Mesendoderm (in vitro differentiated cells): Measurements from ENCODE around the gene SSC5D.
"Not testable (repeated sequence)": the region's sequence is repeated elsewhere in the genome, so short reads cannot be mapped to it uniquely, and the experiment has no call there.

Source experiments
- DNase-seq: peaks from one replicate; pipeline ENCODE4 v3.0.0; 2013
- H2AK5ac ChIP-seq: 2 replicates; pipeline ENCODE4 v1.6.1; 2013; ENCODE audit warnings: low read length, inconsistent platforms
- H2BK120ac ChIP-seq: 2 replicates; pipeline ENCODE4 v1.6.1; 2013; ENCODE audit warnings: low read depth, mild to moderate bottlenecking, low read length, moderate library complexity, mixed read lengths
- H2BK15ac ChIP-seq: replicated peaks from 2 replicates; pipeline ENCODE4 v1.6.1; 2013; ENCODE audit warnings: low read depth, mild to moderate bottlenecking, moderate library complexity
- H2BK5ac ChIP-seq: 2 replicates; pipeline ENCODE4 v1.6.1; 2013; ENCODE audit warnings: low read length, inconsistent platforms
- H3K18ac ChIP-seq: 2 replicates; pipeline ENCODE4 v1.6.1; 2013; ENCODE audit warnings: mild to moderate bottlenecking, low read length, mixed read lengths
- H3K23ac ChIP-seq: one replicate; pipeline ENCODE4 v1.6.1; 2013; ENCODE audit warnings: low read length
- H3K27ac ChIP-seq: 2 replicates; pipeline ENCODE4 v1.5.1; 2013; ENCODE audit warnings: low read depth, mild to moderate bottlenecking, inconsistent platforms, low read length, moderate library complexity
- H3K27me3 ChIP-seq: 2 replicates; pipeline ENCODE4 v1.6.1; 2013; ENCODE audit warnings: low read length, control low read depth, mild to moderate bottlenecking, inconsistent platforms; ENCODE audit not compliant: insufficient read depth, poor library complexity
- H3K36me3 ChIP-seq: 2 replicates; pipeline ENCODE4 v1.6.1; 2013; ENCODE audit warnings: low read length, inconsistent platforms; ENCODE audit not compliant: control insufficient read depth, insufficient read depth
- H3K4ac ChIP-seq: one replicate; pipeline ENCODE4 v1.6.1; 2013; ENCODE audit warnings: low read depth, mild to moderate bottlenecking, low read length, moderate library complexity
- H3K4me1 ChIP-seq: 2 replicates; pipeline ENCODE4 v1.6.1; 2013; ENCODE audit warnings: low read depth, low read length, inconsistent platforms; ENCODE audit not compliant: control insufficient read depth
- H3K4me2 ChIP-seq: 2 replicates; pipeline ENCODE4 v1.6.1; 2013; ENCODE audit warnings: low read length
- H3K4me3 ChIP-seq: 2 replicates; pipeline ENCODE4 v1.5.1; 2013; ENCODE audit warnings: mild to moderate bottlenecking, low read length
- H3K56ac ChIP-seq: one replicate; pipeline ENCODE4 v1.6.1; 2013; ENCODE audit warnings: low read length
- H3K79me1 ChIP-seq: 2 replicates; pipeline ENCODE4 v1.6.1; 2013; ENCODE audit warnings: low read length, inconsistent platforms
- H3K79me2 ChIP-seq: 2 replicates; pipeline ENCODE4 v1.6.1; 2013; ENCODE audit warnings: mild to moderate bottlenecking, low read length; ENCODE audit not compliant: control insufficient read depth, insufficient read depth
- H3K9ac ChIP-seq: 2 replicates; pipeline ENCODE4 v1.6.1; 2013; ENCODE audit warnings: low read length, inconsistent platforms
- H4K5ac ChIP-seq: one replicate; pipeline ENCODE4 v1.6.1; 2013; ENCODE audit warnings: low read length
- H4K8ac ChIP-seq: one replicate; pipeline ENCODE4 v1.6.1; 2013; ENCODE audit warnings: low read depth, mild to moderate bottlenecking, control low read depth, low read length, moderate library complexity
- WGBS: extraction: QIAGEN DNeasy Blood & Tissue Kit; methylation state at CpG from one replicate; pipeline ENCODE4 v1.1.7; 2013; ENCODE audit warnings: low lambda C conversion rate, missing lambda C conversion rate; ENCODE audit not compliant: insufficient coverage; ENCODE audit errors: extremely low coverage; 5-methylcytosine and 5-hydroxymethylcytosine counted together

SSC5D gene

DNA sequence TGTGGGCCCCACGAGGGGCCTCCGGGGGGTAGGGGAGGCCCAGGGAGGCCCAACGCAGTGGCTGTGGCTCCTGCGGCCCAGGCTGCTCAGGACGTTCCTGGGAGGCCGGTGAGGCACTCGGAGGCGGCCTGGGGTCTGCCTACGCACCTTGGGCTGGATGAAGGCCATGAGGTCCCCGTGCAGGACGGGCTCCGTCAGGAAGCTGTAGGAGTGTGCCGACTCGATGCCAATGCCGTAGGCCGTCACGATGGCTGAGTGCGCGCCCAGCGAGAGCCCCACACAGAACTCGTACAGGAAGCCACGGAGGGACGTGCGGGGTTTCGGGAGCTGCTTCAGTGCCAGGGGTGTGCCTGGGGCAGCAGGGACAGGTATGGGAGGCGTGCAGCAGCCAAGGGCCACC lies 42.8 kb downstream of the SSC5D start:
- Histone ChIP-seq H3K9ac (no peak overlapping the region), H2AK5ac (no peak overlapping the region), H3K18ac (no peak overlapping the region), H2BK5ac (no peak overlapping the region), H3K79me1 (no peaks in the 10 kb centered on the region), H3K4me2 (no peak overlapping the region), H2BK120ac (no peak overlapping the region), H3K4me3 (no peak overlapping the region), H3K23ac (no peak overlapping the region), H3K56ac (no peak overlapping the region), H3K4ac (no peak overlapping the region), H4K5ac (no peak overlapping the region), H4K8ac (no peak overlapping the region), H3K36me3 (no peaks in the 10 kb centered on the region), H3K79me2 (no peaks in the 10 kb centered on the region), H3K4me1 (peaks cover 5% of the 10 kb centered on the region), H3K27ac (no peak overlapping the region), H2BK15ac (no peak overlapping the region), H3K27me3 (no peaks in the 10 kb centered on the region)
- no CpG with 5 or more reads among the region's 26 CpGs for WGBS
- DNase-seq: no peak

DNA sequence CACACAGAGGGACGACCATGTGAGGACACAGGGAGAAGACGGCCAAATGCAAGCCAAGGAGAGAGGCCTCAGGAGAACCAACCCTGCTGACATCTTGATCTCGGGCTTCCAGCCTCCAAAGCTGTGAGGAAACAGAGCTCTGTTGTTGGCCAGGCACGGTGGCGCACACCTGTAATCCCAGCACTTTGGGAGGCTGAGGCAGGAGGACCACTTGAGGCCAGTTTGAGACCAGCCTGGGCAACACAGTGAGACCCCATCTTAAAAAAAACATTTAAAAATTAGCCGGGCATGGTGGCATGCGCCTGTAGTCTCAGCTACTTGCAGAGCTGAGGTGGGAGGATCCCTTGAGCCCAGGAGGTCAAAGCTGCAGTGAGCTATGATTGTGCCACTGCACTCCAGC lies 46.0 kb downstream of the SSC5D start:
- not testable (repeated sequence) for H3K56ac ChIP-seq, H3K9ac ChIP-seq, H3K27me3 ChIP-seq, H3K4ac ChIP-seq, H3K4me3 ChIP-seq, H3K36me3 ChIP-seq, H3K4me1 ChIP-seq, H4K5ac ChIP-seq, H2BK15ac ChIP-seq, H3K79me1 ChIP-seq, H2BK120ac ChIP-seq, H2AK5ac ChIP-seq, H3K18ac ChIP-seq, H4K8ac ChIP-seq, H3K79me2 ChIP-seq, DNase-seq, H3K27ac ChIP-seq, H3K4me2 ChIP-seq, H2BK5ac ChIP-seq, H3K23ac ChIP-seq
- no CpG with 5 or more reads among the region's 7 CpGs for WGBS

DNA sequence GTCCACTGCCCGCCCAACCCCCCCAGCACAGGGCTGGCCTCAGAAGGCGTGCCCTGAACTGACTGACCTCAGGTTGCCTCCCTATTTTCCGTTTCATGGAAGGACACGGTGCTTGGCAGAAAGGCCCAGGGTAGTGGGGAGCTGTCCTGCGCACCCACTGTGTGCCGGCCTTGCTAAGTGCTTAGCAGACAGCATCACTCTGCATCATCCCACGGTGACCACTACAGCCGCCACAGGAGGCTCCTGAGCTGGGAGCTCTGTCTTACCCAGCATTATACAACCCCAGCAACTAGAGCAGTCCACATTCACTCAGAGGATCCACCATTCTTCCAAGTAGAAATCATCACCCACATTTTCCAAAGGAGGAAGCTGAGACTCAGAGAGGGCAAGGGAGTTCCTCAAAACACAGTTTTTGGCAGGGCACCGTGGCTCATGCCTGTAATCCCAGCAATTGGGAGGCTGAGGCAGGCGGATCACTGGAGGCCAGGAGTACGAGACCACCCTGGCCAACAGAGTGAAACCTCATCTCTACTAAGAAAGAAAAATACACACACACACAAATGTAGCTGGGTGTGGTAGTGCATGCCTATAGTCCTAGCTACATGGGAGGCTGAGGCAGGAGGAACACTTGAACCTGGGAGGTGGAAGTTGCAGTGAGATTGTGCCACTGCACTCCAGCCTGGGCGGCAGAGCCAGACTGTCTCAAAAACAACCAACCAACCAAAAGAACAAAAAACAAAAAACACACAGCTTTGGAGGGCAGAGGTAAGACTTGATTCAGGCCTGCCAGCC lies 47.1 kb downstream of the SSC5D start:
- Histone ChIP-seq H4K5ac (no peak overlapping the region), H2BK15ac (no peak overlapping the region), H3K27ac (no peak overlapping the region), H3K9ac (no peak overlapping the region), H3K79me2 (no peaks in the 10 kb centered on the region), H3K4me1 (no peaks in the 10 kb centered on the region), H3K56ac (no peak overlapping the region), H3K27me3 (no peaks in the 10 kb centered on the region), H3K23ac (no peak overlapping the region), H3K18ac (no peak overlapping the region), H2BK5ac (no peak overlapping the region), H3K4me3 (no peak overlapping the region), H3K79me1 (no peaks in the 10 kb centered on the region), H3K36me3 (no peaks in the 10 kb centered on the region), H3K4me2 (no peak overlapping the region), H4K8ac (no peak overlapping the region), H2BK120ac (no peak overlapping the region), H2AK5ac (no peak overlapping the region), H3K4ac (no peak overlapping the region)
- no CpG with 5 or more reads among the region's 12 CpGs for WGBS
- DNase-seq: no peak

DNA sequence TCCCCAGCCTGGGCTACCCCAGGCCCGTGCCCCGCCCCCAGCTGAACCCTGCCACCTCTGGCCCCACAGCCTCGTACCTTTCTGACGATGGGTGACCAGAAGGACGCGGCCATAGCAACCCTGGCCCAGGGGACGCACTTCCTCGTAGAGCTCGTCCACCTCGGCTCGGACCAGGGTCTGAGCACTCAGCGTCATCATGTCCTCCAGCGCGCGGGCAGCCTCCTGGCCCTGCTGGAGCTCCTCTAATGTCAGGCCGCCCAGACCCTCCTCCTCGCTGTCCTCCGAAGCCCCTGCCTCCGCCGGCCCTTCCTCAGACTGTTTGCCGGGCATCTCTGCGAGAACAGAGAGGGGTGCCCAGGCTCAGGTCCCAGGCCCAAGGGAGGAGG lies 47.7 kb downstream of the SSC5D start:
- Histone ChIP-seq H3K79me2 (no peaks in the 10 kb centered on the region), H3K4me3 (no peak overlapping the region), H3K27me3 (no peaks in the 10 kb centered on the region), H2AK5ac (no peak overlapping the region), H2BK120ac (no peak overlapping the region), H4K8ac (no peak overlapping the region), H3K79me1 (no peaks in the 10 kb centered on the region), H4K5ac (no peak overlapping the region), H2BK15ac (no peak overlapping the region), H3K9ac (no peak overlapping the region), H3K18ac (no peak overlapping the region), H3K4ac (no peak overlapping the region), H3K36me3 (no peaks in the 10 kb centered on the region), H3K27ac (no peak overlapping the region), H3K4me1 (no peaks in the 10 kb centered on the region), H2BK5ac (no peak overlapping the region), H3K23ac (no peak overlapping the region), H3K4me2 (no peak overlapping the region), H3K56ac (no peak overlapping the region)
- no CpG with 5 or more reads among the region's 22 CpGs for WGBS
- no peak for DNase-seq

DNA sequence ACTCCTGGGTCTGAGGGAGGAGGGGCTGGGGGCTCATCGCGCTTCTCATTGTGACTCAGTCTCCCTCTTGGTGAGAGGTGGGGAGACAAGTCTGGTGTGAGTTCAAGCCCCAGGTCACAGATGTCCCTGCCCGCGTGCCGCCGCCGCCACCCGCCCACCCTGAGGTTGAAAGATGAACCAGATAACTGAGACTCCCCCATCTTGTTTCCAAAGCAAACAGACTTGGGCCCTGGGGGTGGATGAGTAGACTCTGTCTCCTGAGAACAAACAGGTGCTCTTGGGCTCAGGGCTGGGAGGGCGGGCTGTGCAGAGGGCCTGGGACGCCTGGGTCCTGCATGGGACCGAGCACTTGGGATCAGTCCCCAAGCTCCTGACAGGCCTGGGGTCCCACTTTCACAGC lies 48.1 kb downstream of the SSC5D start:
- no peak overlapping the region for H2AK5ac ChIP-seq
- H3K4me3 ChIP-seq: no peak overlapping the region
- no peak overlapping the region for H4K8ac ChIP-seq
- H2BK5ac ChIP-seq: no peak overlapping the region
- no peaks in the 10 kb centered on the region for H3K79me1 ChIP-seq
- H3K4ac ChIP-seq: no peak overlapping the region
- H3K79me2 ChIP-seq: no peaks in the 10 kb centered on the region
- WGBS: no CpG with 5 or more reads among the region's 11 CpGs
- H3K27ac ChIP-seq: no peak overlapping the region
- H3K27me3 ChIP-seq: no peaks in the 10 kb centered on the region
- H3K56ac ChIP-seq: no peak overlapping the region
- no peak overlapping the region for H2BK120ac ChIP-seq
- no peak overlapping the region for H3K9ac ChIP-seq
- H3K18ac ChIP-seq: no peak overlapping the region
- H4K5ac ChIP-seq: no peak overlapping the region
- H3K23ac ChIP-seq: no peak overlapping the region
- no peaks in the 10 kb centered on the region for H3K4me1 ChIP-seq
- no peak overlapping the region for H3K4me2 ChIP-seq
- DNase-seq: no peak
- no peaks in the 10 kb centered on the region for H3K36me3 ChIP-seq
- no peak overlapping the region for H2BK15ac ChIP-seq
